K562 (cell line): ENCODE data around the gene ARHGAP4. TPM values are rescaled to one million over a fixed set of nuclear protein-coding genes. Genes with fewer than 3 reads are reported as not detected.

ENCODE experiments used
- ATAC-seq: fragments of 200-7000 bp; cut with Tn5 transposase; 3 replicates; pipeline ENCODE4 v1.9.1; 2020; ENCODE audit warnings: moderate library complexity
- BruUV-seq: library from RNA; stranded (reverse); fragments of 400-500 nt; replicated peaks from 2 replicates; lab custom pipeline; 2021; lab: Mats Ljungman, UMichigan
- CTCF ChIA-PET: fragments of 300-600 bp; formaldehyde crosslinking; extraction: SDS; loops from one replicate; lab custom pipeline; 2021; ENCODE audit warnings: low intra/inter-chr PET ratio; lab: Yijun Ruan, JAX
- POLR2A ChIA-PET: fragments of 300-600, 350-650 bp; sonication (Branson Sonifier 250); formaldehyde crosslinking; extraction: SDS; loops from one replicate; lab custom pipeline; 2021; ENCODE audit warnings: antibody characterized with exemption, inconsistent platforms; lab: Yijun Ruan, JAX
- DNase-seq, 4 experiments: peaks; one replicate each; pipeline versions ENCODE4 v3.0.0 to v3.0.0-alpha.2; 2011 to 2018; ENCODE audit warnings: low spot score in 3 of 4, mixed read lengths in 3 of 4; ENCODE audit errors: extremely low read depth in 1 of 4
- FAIRE-seq: peaks from 2 replicates; lab custom pipeline; 2011; peaks lifted over from hg19 to GRCh38; lab: Jason Lieb, UNC
- H2AFZ ChIP-seq: 2 replicates; pipeline ENCODE4 v1.6.0; 2011; ENCODE audit warnings: low read depth, low read length, control low read depth, inconsistent platforms
- H3K27ac ChIP-seq: fragments of 200-600 bp; 3 replicates; pipeline ENCODE4 v1.8.0; 2011; ENCODE audit warnings: low read depth, mild to moderate bottlenecking, control low read depth, inconsistent platforms, low read length, moderate library complexity, mixed read lengths; ENCODE audit errors: extremely low read depth
- H3K27me3 ChIP-seq, 2 experiments: fragments of 300-600 bp in 1 of 2; 2 replicates in 1 of 2; 3 replicates in 1 of 2; pipeline versions ENCODE4 v1.6.0 to v1.8.0; 2011; ENCODE audit warnings: inconsistent platforms in 2 of 2, low read length in 2 of 2, mild to moderate bottlenecking in 1 of 2, mixed read lengths in 1 of 2, moderate library complexity in 1 of 2; ENCODE audit not compliant: control insufficient read depth in 2 of 2, insufficient read depth in 2 of 2
- H3K36me3 ChIP-seq: fragments of 300-600 bp; 3 replicates; pipeline ENCODE4 v1.8.0; 2011; ENCODE audit warnings: mild to moderate bottlenecking, low read length, inconsistent platforms; ENCODE audit not compliant: control insufficient read depth, insufficient read depth
- H3K4me1 ChIP-seq, 2 experiments: fragments of 200-600 bp in 1 of 2; replicated peaks in 1 of 2; 2 replicates in 1 of 2; 3 replicates in 1 of 2; pipeline versions ENCODE4 v1.5.1 to v1.8.0; 2011; ENCODE audit warnings: inconsistent platforms in 2 of 2, low read length in 2 of 2, mild to moderate bottlenecking in 1 of 2, mixed read lengths in 1 of 2, moderate library complexity in 1 of 2; ENCODE audit not compliant: control insufficient read depth in 2 of 2, insufficient read depth in 2 of 2
- H3K4me2 ChIP-seq: 2 replicates; pipeline ENCODE4 v1.6.1; 2011; ENCODE audit warnings: low read length, control low read depth, inconsistent platforms, mixed read lengths; ENCODE audit not compliant: insufficient read depth
- H3K4me3 ChIP-seq: fragments of 200-600 bp; sonication (generic), shearing (Covaris generic); 2 replicates; pipeline ENCODE4 v1.5.1; 2016; ENCODE audit warnings: control low read depth, inconsistent platforms
- H3K79me2 ChIP-seq: fragments of 200-600 bp; 3 replicates; pipeline ENCODE4 v1.8.0; 2011; ENCODE audit warnings: low read length, inconsistent platforms; ENCODE audit not compliant: control insufficient read depth, insufficient read depth
- H3K9ac ChIP-seq, 2 experiments: 2 replicates each; pipeline versions ENCODE4 v1.6.0 to v1.6.1; 2011; ENCODE audit warnings: low read depth in 2 of 2, low read length in 2 of 2, control low read depth in 1 of 2, inconsistent platforms in 1 of 2, mild to moderate bottlenecking in 1 of 2, mixed read lengths in 1 of 2; ENCODE audit not compliant: insufficient read depth in 1 of 2
- H3K9me1 ChIP-seq: one replicate; pipeline ENCODE4 v1.6.0; 2011; ENCODE audit warnings: inconsistent platforms, mild to moderate bottlenecking, low read length, moderate library complexity; ENCODE audit not compliant: control insufficient read depth, insufficient read depth
- H3K9me3 ChIP-seq: replicated peaks from 2 replicates; pipeline ENCODE4 v1.5.1; 2011; ENCODE audit warnings: low read depth, low read length, inconsistent platforms; ENCODE audit not compliant: control insufficient read depth, insufficient read depth
- H4K20me1 ChIP-seq: replicated peaks from 2 replicates; pipeline ENCODE4 v1.6.1; 2011; ENCODE audit warnings: low read length, inconsistent platforms, mixed read lengths; ENCODE audit not compliant: control insufficient read depth, insufficient read depth
- ESRRB ChIP-seq: fragments of 250-450 bp; sonication (Bioruptor Pico); IDR thresholded peaks from 2 replicates; pipeline ENCODE4 v1.5.0; 2020; ENCODE audit warnings: mild to moderate bottlenecking, moderate library complexity, borderline replicate concordance
- HDAC6 ChIP-seq: IDR thresholded peaks from 2 replicates; pipeline ENCODE4 v1.6.1; 2012; ENCODE audit warnings: low read depth, mild to moderate bottlenecking, control low read depth, inconsistent platforms, low read length, moderate library complexity
- NFIC ChIP-seq: fragments of 450-650 bp; IDR thresholded peaks from 2 replicates; pipeline ENCODE4 v1.6.1; 2017; ENCODE audit warnings: mild to moderate bottlenecking, inconsistent platforms
- NFRKB ChIP-seq: fragments of 450-650 bp; IDR thresholded peaks from 2 replicates; pipeline ENCODE4 v1.6.1; 2016; ENCODE audit warnings: low read depth
- OTX1 ChIP-seq: fragments of 450-650 bp; formaldehyde crosslinking; IDR thresholded peaks from 2 replicates; pipeline ENCODE4 v1.4.0; 2022; ENCODE audit warnings: mild to moderate bottlenecking
- PHF21A ChIP-seq: fragments of 450-650 bp; IDR thresholded peaks from 2 replicates; pipeline ENCODE4 v1.6.1; 2017; ENCODE audit warnings: low read depth, borderline replicate concordance
- PTRF ChIP-seq: fragments of 450-650 bp; IDR thresholded peaks from 2 replicates; pipeline ENCODE4 v1.6.1; 2016; ENCODE audit warnings: mild to moderate bottlenecking, missing genetic modification characterization, missing compliant biosample characterization
- PTTG1 ChIP-seq: fragments of 450-650 bp; IDR thresholded peaks from 2 replicates; pipeline ENCODE4 v1.6.1; 2016; ENCODE audit warnings: low read depth, mild to moderate bottlenecking, missing genetic modification characterization, missing compliant biosample characterization
- SRSF7 ChIP-seq: fragments of 200-400 bp; formaldehyde crosslinking; optimal IDR thresholded peaks from 2 replicates; pipeline ENCODE3; 2017; ENCODE audit warnings: mild to moderate bottlenecking, low read depth, low read length
- ZNF263 ChIP-seq: sonication (generic); formaldehyde crosslinking; IDR thresholded peaks from 2 replicates; pipeline ENCODE4 v1.8.0; 2022; ENCODE audit warnings: mild to moderate bottlenecking, missing genetic modification reagents, borderline replicate concordance
- ZNF324 ChIP-seq: fragments of 250-450 bp; sonication (Bioruptor Pico); IDR thresholded peaks from 2 replicates; pipeline ENCODE4 v1.4.0; 2020; ENCODE audit warnings: mild to moderate bottlenecking
- WGBS: fragments of 100-300 bp; shearing (Covaris generic); methylation state at CpG from one replicate; pipeline ENCODE4 v1.1.6; 2016; ENCODE audit warnings: low coverage, mixed read lengths; ENCODE audit not compliant: insufficient coverage; ENCODE audit errors: missing lambda C conversion rate; 5-methylcytosine and 5-hydroxymethylcytosine counted together
- in situ Hi-C: fragments of 300-500 bp; cut with MboI; formaldehyde crosslinking; loops from 4 replicates; pipeline ENCODE4 v1.15.0; 2018; ENCODE audit warnings: inconsistent platforms, mixed read lengths
- intact Hi-C: fragments of 100-400 bp; cut with micrococcal nuclease; formaldehyde crosslinking; loops from 2 replicates; pipeline ENCODE4 v1.14.2; 2022
- polyA plus RNA-seq, 8 experiments: library from polyadenylated mRNA; depleted of rRNA in 4 of 8; stranded (reverse) in 5 of 8; unstranded in 3 of 8; fragments of >200 nt; fragmentation: Nextera tagmentation in 2 of 8; fragmentation: Illumina TruSeq in 1 of 8; extraction: Ambion mirVana in 2 of 8; extraction: Trizol in 1 of 8; gene quantifications; 2 replicates each; pipeline versions ENCODE4 v1.2.1 to v1.2.3, GENCODE V29; 2011 to 2014; ENCODE audit warnings: inconsistent platforms in 1 of 8, missing spikeins in 1 of 8
- total RNA-seq, 7 experiments: library from RNA; depleted of rRNA in 6 of 7; stranded (reverse); fragments of >200 nt in 6 of 7; fragmentation: Illumina TruSeq in 2 of 7; extraction: Trizol in 2 of 7; gene quantifications; 2 replicates each; pipeline versions ENCODE4 v1.2.1 to v1.2.3, GENCODE V29; 2011 to 2021; ENCODE audit warnings: low replicate concordance in 1 of 7
- TF ChIP-seq, protein P1 (sequence below): fragments of 450-650 bp; formaldehyde crosslinking; conservative IDR thresholded peaks from 2 replicates; pipeline ENCODE4 v1.4.0; 2022; ENCODE audit warnings: mild to moderate bottlenecking, missing genetic modification characterization
- TF ChIP-seq, protein P2 (sequence below): fragments of 250-450 bp; sonication (Bioruptor Pico); IDR thresholded peaks from 2 replicates; pipeline ENCODE4 v1.8.0; 2022; ENCODE audit warnings: moderate library complexity, mild to moderate bottlenecking, inconsistent platforms
- TF ChIP-seq, protein P3 (sequence below), 3 experiments: fragments of 200-800 bp in 1 of 3; sonication (Bioruptor generic) in 1 of 3; sonication (generic) in 1 of 3; formaldehyde crosslinking in 1 of 3; IDR thresholded peaks; 2 replicates each; pipeline versions ENCODE4 v1.6.1 to v1.8.0; 2016 to 2022; ENCODE audit warnings: mild to moderate bottlenecking in 2 of 3, missing compliant biosample characterization in 2 of 3, missing genetic modification characterization in 2 of 3, missing genetic modification reagents in 1 of 3
- TF ChIP-seq, protein P4 (sequence below): fragments of 450-650 bp; IDR thresholded peaks from 2 replicates; pipeline ENCODE4 v1.6.1; 2016; ENCODE audit warnings: borderline replicate concordance

ARHGAP4 gene
- total and polyA plus RNA-seq, 9 of the 15 experiments (the other 6 are each of a cell fraction or from before 2014, with no cell fraction given) = 0.30 to 81.8 (median 13.5) TPM

DNA sequence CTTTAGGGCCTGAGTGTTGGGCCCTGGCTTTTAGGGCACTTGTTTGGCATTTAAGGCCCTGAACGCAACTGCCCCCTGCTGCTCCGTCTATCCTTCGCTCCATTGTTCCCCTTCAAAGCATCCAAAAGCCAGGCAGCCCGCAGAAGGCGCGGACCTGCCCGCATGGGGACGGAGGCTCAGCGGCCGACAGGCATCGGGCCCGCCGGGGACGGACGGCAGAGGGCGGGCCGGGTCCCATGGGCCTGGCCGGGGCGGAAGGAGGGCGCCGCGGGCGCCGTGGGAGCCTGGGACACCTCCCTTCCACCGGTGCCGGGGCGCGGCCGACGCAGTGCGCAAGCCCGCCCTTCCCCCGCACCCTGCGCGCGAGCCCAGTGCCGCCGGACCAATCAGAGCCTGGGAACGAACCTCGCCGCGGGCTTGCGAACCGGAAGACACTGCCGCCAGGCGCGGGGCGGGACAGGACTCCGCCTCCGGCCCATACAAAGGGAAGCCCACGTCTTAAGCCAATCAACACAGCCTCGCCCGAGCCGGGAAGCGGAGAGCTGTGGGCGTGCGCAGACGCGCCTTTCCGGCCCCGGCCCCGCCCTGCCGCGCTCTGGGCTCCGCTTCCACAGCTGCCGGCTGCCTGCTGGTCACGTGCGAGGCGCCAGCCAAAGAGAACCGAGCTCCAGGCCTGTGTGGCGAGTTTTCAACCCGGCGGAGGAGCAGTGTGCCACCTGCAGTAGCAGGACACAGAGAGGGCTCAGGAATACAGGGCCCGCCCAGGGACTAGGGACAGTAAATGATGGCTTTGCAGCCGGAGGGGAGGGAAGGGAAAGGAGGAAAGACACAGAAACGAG lies 2.1 kb upstream of the ARHGAP4 start (continued):
- TF ChIP-seq, protein P1, sequence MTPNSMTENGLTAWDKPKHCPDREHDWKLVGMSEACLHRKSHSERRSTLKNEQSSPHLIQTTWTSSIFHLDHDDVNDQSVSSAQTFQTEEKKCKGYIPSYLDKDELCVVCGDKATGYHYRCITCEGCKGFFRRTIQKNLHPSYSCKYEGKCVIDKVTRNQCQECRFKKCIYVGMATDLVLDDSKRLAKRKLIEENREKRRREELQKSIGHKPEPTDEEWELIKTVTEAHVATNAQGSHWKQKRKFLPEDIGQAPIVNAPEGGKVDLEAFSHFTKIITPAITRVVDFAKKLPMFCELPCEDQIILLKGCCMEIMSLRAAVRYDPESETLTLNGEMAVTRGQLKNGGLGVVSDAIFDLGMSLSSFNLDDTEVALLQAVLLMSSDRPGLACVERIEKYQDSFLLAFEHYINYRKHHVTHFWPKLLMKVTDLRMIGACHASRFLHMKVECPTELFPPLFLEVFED (CRISPR knock-in tag) = no peak
- TF ChIP-seq ESRRB (CRISPR knock-in tag) = no peak
- TF ChIP-seq, all 486 proteins: peak for 103

DNA sequence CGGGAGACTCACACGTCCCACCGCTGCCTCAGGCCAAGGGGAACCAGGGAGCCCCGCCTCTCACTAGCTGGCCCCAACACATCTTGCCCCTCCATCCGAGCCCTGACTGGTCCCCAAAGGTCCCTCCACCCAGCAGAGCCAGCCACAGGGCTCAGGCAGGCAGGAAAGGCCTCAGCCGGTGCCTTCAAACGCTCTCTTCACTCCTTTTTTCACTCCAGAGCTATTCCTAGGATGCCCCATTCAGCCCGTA lies 1.5 kb upstream of the ARHGAP4 start:
- in situ Hi-C loops = no loop called here
- intact Hi-C loops = loop anchor here (1.0 to 5.0 kb wide), 2 partner anchors 45 to 160 kb away; partner anchors contain the start of gene TMEM187
- H3K4me3 ChIP-seq = peak overlapping the region; percentile 58
- H3K79me2 ChIP-seq = peaks cover 56% of the 10 kb centered on the region
- H3K9me1 ChIP-seq = no peaks in the 10 kb centered on the region
- DNase-seq (no peak), FAIRE-seq (peak; percentile 19), ATAC-seq (peak; percentile 1)
- BruUV-seq = TSS peak; percentile 9
- H3K9me3 ChIP-seq = no peaks in the 10 kb centered on the region
- peak overlapping the region; percentile 97 for H3K4me2 ChIP-seq
- 0% methylated on average over 6 of the region's 8 CpGs for WGBS
- no peaks in the 10 kb centered on the region for H4K20me1 ChIP-seq
- peaks cover 27 to 68% of the 10 kb centered on the region in 2 experiments; a peak in 4 of 5 replicates for H3K4me1 ChIP-seq
- ChIA-PET CTCF (no interaction called here), POLR2A (interaction anchor here (1.7 to 2.3 kb wide), 3 partner anchors 10 to 19 kb away, joined by 5 to 9 read pairs (median 7); no protein-coding TSS in a partner anchor)
- H3K36me3 ChIP-seq = peaks cover 41% of the 10 kb centered on the region
- H3K27me3 ChIP-seq = no peaks in the 10 kb centered on the region
- 0 out of 2 replicates have a peak overlapping the region, but pooled peaks have one; percentile 62 for H2AFZ ChIP-seq
- peak overlapping the region; percentile 93 to 96 for H3K9ac ChIP-seq
- H3K27ac ChIP-seq = peak overlapping the region; percentile 98
- TF ChIP-seq, protein P2, sequence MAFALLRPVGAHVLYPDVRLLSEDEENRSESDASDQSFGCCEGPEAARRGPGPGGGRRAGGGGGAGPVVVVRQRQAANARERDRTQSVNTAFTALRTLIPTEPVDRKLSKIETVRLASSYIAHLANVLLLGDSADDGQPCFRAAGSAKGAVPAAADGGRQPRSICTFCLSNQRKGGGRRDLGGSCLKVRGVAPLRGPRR = no peak
- TF ChIP-seq, protein P3, sequence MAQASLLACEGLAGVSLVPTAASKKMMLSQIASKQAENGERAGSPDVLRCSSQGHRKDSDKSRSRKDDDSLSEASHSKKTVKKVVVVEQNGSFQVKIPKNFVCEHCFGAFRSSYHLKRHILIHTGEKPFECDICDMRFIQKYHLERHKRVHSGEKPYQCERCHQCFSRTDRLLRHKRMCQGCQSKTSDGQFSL (CRISPR knock-in tag; IDR thresholded peaks at IDR 0.05) = no peak
- TF ChIP-seq, protein P3 (tag; IDR thresholded peaks at IDR 0.05) = no peak
- TF ChIP-seq NFIC (0 out of 2 replicates have a peak, but pooled peaks have one; percentile 4), ZNF263 (CRISPR knock-in tag) (0 out of 2 replicates have a peak, but pooled peaks have one; percentile 8), PTRF (tag) (no peak), OTX1 (CRISPR knock-in tag) (no peak), ZNF324 (CRISPR knock-in tag) (no peak), PTTG1 (no peak), HDAC6 (no peak), NFRKB (peak; percentile 77; the same call in 1 of the 2 replicates), PHF21A (no peak), SRSF7 (no peak)
- TF ChIP-seq, protein P4, sequence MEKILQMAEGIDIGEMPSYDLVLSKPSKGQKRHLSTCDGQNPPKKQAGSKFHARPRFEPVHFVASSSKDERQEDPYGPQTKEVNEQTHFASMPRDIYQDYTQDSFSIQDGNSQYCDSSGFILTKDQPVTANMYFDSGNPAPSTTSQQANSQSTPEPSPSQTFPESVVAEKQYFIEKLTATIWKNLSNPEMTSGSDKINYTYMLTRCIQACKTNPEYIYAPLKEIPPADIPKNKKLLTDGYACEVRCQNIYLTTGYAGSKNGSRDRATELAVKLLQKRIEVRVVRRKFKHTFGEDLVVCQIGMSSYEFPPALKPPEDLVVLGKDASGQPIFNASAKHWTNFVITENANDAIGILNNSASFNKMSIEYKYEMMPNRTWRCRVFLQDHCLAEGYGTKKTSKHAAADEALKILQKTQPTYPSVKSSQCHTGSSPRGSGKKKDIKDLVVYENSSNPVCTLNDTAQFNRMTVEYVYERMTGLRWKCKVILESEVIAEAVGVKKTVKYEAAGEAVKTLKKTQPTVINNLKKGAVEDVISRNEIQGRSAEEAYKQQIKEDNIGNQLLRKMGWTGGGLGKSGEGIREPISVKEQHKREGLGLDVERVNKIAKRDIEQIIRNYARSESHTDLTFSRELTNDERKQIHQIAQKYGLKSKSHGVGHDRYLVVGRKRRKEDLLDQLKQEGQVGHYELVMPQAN = peak; percentile 14; the same call in 1 of the 2 replicates
